GM23338 (cell line): ENCODE results near the gene ARL11. TPM values are rescaled to one million over a fixed set of nuclear protein-coding genes. Genes with fewer than 3 reads are reported as not detected.

Experiments used
- ATAC-seq: fragments of 200-7000 bp; cut with Tn5 transposase; 3 replicates; pipeline ENCODE4 v1.9.1; 2020
- DNase-seq: peaks from one replicate; pipeline ENCODE4 v3.0.0-alpha.2; 2015; ENCODE audit warnings: low spot score
- H2AFZ ChIP-seq: fragments of 200-600 bp; sonication (generic); 2 replicates; pipeline ENCODE4 v1.8.0; 2016; ENCODE audit warnings: antibody characterized with exemption, mild to moderate bottlenecking, moderate library complexity
- H3F3A ChIP-seq: fragments of 200-600 bp; sonication (generic); replicated peaks from 2 replicates; pipeline ENCODE4 v1.8.0; 2017; ENCODE audit warnings: antibody characterized with exemption, mixed run types, low read depth
- H3K27ac ChIP-seq: fragments of 200-600 bp; sonication (generic); 2 replicates; pipeline ENCODE4 v1.6.1; 2016; ENCODE audit warnings: low read depth
- H3K27me3 ChIP-seq: fragments of 200-600 bp; sonication (generic); 2 replicates; pipeline ENCODE4 v1.8.0; 2016; ENCODE audit warnings: mild to moderate bottlenecking, mixed run types, moderate library complexity; ENCODE audit not compliant: insufficient read depth
- H3K36me3 ChIP-seq: fragments of 200-600 bp; sonication (generic); 2 replicates; pipeline ENCODE4 v1.8.0; 2016; ENCODE audit warnings: mild to moderate bottlenecking; ENCODE audit not compliant: insufficient read depth
- H3K4me1 ChIP-seq: fragments of 200-600 bp; sonication (generic); 2 replicates; pipeline ENCODE4 v1.8.0; 2016; ENCODE audit warnings: mild to moderate bottlenecking, moderate library complexity; ENCODE audit not compliant: insufficient read depth
- H3K4me2 ChIP-seq: fragments of 200-600 bp; sonication (generic); 2 replicates; pipeline ENCODE4 v1.7.1; 2017; ENCODE audit warnings: mixed run types
- H3K4me3 ChIP-seq: fragments of 200-600 bp; sonication (generic); 2 replicates; pipeline ENCODE4 v1.6.1; 2016; ENCODE audit warnings: mixed run types
- H3K79me2 ChIP-seq: fragments of 200-600 bp; sonication (generic); replicated peaks from 2 replicates; pipeline ENCODE4 v1.8.0; 2017; ENCODE audit warnings: mild to moderate bottlenecking; ENCODE audit not compliant: insufficient read depth
- H3K9me2 ChIP-seq: fragments of 200-600 bp; sonication (generic); 2 replicates; pipeline ENCODE4 v1.8.0; 2017; ENCODE audit not compliant: insufficient read depth
- H4K20me1 ChIP-seq: fragments of 200-600 bp; sonication (generic); replicated peaks from 2 replicates; pipeline ENCODE4 v1.8.0; 2017; ENCODE audit warnings: mild to moderate bottlenecking; ENCODE audit not compliant: insufficient read depth
- H3K27ac Mint-ChIP-seq: 2 replicates; pipeline ENCODE4 v1.8.0; 2020; ENCODE audit warnings: inconsistent platforms, mild to moderate bottlenecking, moderate library complexity, mixed read lengths
- H3K27me3 Mint-ChIP-seq: 3 replicates; pipeline ENCODE4 v1.8.0; 2022; ENCODE audit warnings: low read depth, mild to moderate bottlenecking, moderate library complexity, mixed read lengths, inconsistent platforms; ENCODE audit not compliant: insufficient read depth, poor library complexity
- H3K36me3 Mint-ChIP-seq: 3 replicates; pipeline ENCODE4 v1.8.0; 2021; ENCODE audit warnings: low read depth, mild to moderate bottlenecking, inconsistent platforms, moderate library complexity, mixed read lengths
- H3K4me1 Mint-ChIP-seq: 3 replicates; pipeline ENCODE4 v1.8.0; 2020; ENCODE audit warnings: mild to moderate bottlenecking, inconsistent platforms, mixed read lengths
- H3K4me3 Mint-ChIP-seq: 3 replicates; pipeline ENCODE4 v1.8.0; 2021; ENCODE audit warnings: moderate library complexity, mild to moderate bottlenecking, inconsistent platforms, mixed read lengths
- H3K9me3 Mint-ChIP-seq: 3 replicates; pipeline ENCODE4 v1.8.0; 2020; ENCODE audit warnings: moderate library complexity, mild to moderate bottlenecking, inconsistent platforms, mixed read lengths
- CREB1 ChIP-seq: fragments of 250-450 bp; sonication (Bioruptor Pico); IDR thresholded peaks from 2 replicates; pipeline ENCODE4 v1.5.0; 2020; ENCODE audit warnings: low read depth, mild to moderate bottlenecking, moderate library complexity
- CTCF ChIP-seq, 2 experiments: fragments of 200-600 bp in 1 of 2; sonication (generic) in 1 of 2; conservative IDR thresholded peaks; 2 replicates each; pipeline versions ENCODE4 v1.5.1 to v1.6.1; 2016 to 2017; ENCODE audit warnings: antibody characterized with exemption in 2 of 2, low read depth in 2 of 2, mild to moderate bottlenecking in 2 of 2, moderate library complexity in 1 of 2
- EZH2 ChIP-seq: fragments of 200-600 bp; sonication (generic); IDR thresholded peaks from one replicate; pipeline ENCODE4 v1.8.0; 2017; ENCODE audit warnings: antibody characterized with exemption, mild to moderate bottlenecking, low read depth; ENCODE audit not compliant: unreplicated experiment
- EZH2phosphoT487 ChIP-seq: fragments of 200-600 bp; sonication (generic); IDR thresholded peaks from one replicate; pipeline ENCODE4 v1.8.1; 2018; ENCODE audit warnings: antibody characterized with exemption; ENCODE audit not compliant: unreplicated experiment
- JUNB ChIP-seq: IDR thresholded peaks from one replicate; pipeline ENCODE4 v1.6.1; 2016; ENCODE audit warnings: antibody characterized with exemption; ENCODE audit not compliant: unreplicated experiment
- NANOG ChIP-seq: IDR thresholded peaks from 2 replicates; pipeline ENCODE4 v1.6.1; 2016; ENCODE audit warnings: antibody characterized with exemption, borderline replicate concordance
- POLR2AphosphoS5 ChIP-seq: IDR thresholded peaks from 2 replicates; pipeline ENCODE4 v1.6.1; 2016; ENCODE audit warnings: antibody characterized with exemption, low read depth
- STAT1 ChIP-seq: IDR thresholded peaks from one replicate; pipeline ENCODE4 v1.6.1; 2016; ENCODE audit warnings: antibody characterized with exemption; ENCODE audit not compliant: unreplicated experiment
- ZNF114 ChIP-seq: fragments of 250-450 bp; sonication (Bioruptor Pico); IDR thresholded peaks from 2 replicates; pipeline ENCODE4 v1.5.0; 2020; ENCODE audit warnings: mild to moderate bottlenecking, moderate library complexity
- ZNF331 ChIP-seq: fragments of 250-450 bp; sonication (Bioruptor Pico); IDR thresholded peaks from 2 replicates; pipeline ENCODE4 v1.5.0; 2020; ENCODE audit warnings: low read depth, mild to moderate bottlenecking, moderate library complexity
- polyA plus RNA-seq: library from polyadenylated mRNA; unstranded; fragments of >200 nt; fragmentation: Nextera tagmentation; extraction: Ambion mirVana; gene quantifications from 2 replicates; pipeline ENCODE4 v1.2.1, GENCODE V29; 2016
- total RNA-seq: library from RNA; depleted of rRNA; stranded (reverse); fragments of >200 nt; shearing (Covaris generic); gene quantifications from 2 replicates; pipeline ENCODE4 v1.2.3, GENCODE V29; 2014
- TF ChIP-seq, protein P1 (sequence below): IDR thresholded peaks from one replicate; pipeline ENCODE4 v1.6.1; 2018; ENCODE audit warnings: antibody characterized with exemption; ENCODE audit not compliant: unreplicated experiment

ARL11 gene
- total and polyA plus RNA-seq, 2 experiments from 2014 or later, result 0.32 to 0.52 TPM

GRCh38 chr13:49655906-49656305, 27.6 kb downstream of the ARL11 start (continued):
- no peak for TF ChIP-seq ZNF331 (CRISPR knock-in tag)
- TF ChIP-seq NANOG, result no peak
- TF ChIP-seq POLR2AphosphoS5, result no peak
- no peak for TF ChIP-seq EZH2phosphoT487
- TF ChIP-seq ZNF114 (CRISPR knock-in tag), result no peak
- TF ChIP-seq CREB1 (CRISPR knock-in tag), result no peak
- TF ChIP-seq EZH2, result no peak
- TF ChIP-seq, protein P1, sequence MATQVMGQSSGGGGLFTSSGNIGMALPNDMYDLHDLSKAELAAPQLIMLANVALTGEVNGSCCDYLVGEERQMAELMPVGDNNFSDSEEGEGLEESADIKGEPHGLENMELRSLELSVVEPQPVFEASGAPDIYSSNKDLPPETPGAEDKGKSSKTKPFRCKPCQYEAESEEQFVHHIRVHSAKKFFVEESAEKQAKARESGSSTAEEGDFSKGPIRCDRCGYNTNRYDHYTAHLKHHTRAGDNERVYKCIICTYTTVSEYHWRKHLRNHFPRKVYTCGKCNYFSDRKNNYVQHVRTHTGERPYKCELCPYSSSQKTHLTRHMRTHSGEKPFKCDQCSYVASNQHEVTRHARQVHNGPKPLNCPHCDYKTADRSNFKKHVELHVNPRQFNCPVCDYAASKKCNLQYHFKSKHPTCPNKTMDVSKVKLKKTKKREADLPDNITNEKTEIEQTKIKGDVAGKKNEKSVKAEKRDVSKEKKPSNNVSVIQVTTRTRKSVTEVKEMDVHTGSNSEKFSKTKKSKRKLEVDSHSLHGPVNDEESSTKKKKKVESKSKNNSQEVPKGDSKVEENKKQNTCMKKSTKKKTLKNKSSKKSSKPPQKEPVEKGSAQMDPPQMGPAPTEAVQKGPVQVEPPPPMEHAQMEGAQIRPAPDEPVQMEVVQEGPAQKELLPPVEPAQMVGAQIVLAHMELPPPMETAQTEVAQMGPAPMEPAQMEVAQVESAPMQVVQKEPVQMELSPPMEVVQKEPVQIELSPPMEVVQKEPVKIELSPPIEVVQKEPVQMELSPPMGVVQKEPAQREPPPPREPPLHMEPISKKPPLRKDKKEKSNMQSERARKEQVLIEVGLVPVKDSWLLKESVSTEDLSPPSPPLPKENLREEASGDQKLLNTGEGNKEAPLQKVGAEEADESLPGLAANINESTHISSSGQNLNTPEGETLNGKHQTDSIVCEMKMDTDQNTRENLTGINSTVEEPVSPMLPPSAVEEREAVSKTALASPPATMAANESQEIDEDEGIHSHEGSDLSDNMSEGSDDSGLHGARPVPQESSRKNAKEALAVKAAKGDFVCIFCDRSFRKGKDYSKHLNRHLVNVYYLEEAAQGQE, result no peak
- no peak for TF ChIP-seq STAT1

DNA sequence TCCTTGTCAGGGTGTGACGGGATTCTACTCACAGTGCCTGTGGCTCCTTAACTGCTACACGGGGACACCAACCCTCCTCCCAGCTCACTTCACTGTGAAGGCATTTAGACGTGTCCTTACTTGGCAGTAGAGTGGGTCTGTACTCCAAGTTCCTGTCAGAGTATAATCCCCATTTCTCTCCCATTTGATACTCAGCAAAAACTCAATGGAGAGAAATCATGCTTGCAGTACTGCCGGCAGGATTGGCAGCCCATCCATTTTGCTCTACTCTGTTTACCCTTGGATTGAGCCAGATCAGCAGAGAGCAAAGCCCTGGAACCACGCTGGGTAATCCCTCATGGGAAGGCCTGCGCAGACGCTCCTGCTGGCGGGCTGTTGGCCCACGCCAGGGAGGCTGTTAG, 28.9 kb downstream of the ARL11 start:
- Mint-ChIP-seq H3K36me3 (peaks cover 34% of the 10 kb centered on the region; the same call in 2 of the 3 replicates), H3K4me1 (peaks cover 4% of the 10 kb centered on the region; the same call in 2 of the 3 replicates), H3K9me3 (no peaks in the 10 kb centered on the region), H3K4me3 (no peak overlapping the region), H3K27me3 (no peaks in the 10 kb centered on the region), H3K27ac (no peak overlapping the region)
- no peaks in the 10 kb centered on the region; the same call in none of the 2 replicates for H4K20me1 ChIP-seq
- ATAC-seq, result peak; percentile 55
- no peak overlapping the region for H3K4me2 ChIP-seq
- no peaks in the 10 kb centered on the region for H3K9me2 ChIP-seq
- no peak for DNase-seq
- H3K27me3 ChIP-seq, result no peaks in the 10 kb centered on the region
- no peaks in the 10 kb centered on the region for H3K4me1 ChIP-seq
- 0 out of 2 replicates have a peak, but pooled peaks cover 5% of the 10 kb centered on the region for H3F3A ChIP-seq
- no peak overlapping the region for H3K4me3 ChIP-seq
- no peak overlapping the region for H2AFZ ChIP-seq
- peaks cover 4% of the 10 kb centered on the region; the same call in 1 of the 2 replicates for H3K36me3 ChIP-seq
- no peaks in the 10 kb centered on the region for H3K79me2 ChIP-seq
- no peak overlapping the region; the same call in 1 of the 2 replicates for H3K27ac ChIP-seq
- no peak for TF ChIP-seq POLR2AphosphoS5
- TF ChIP-seq CTCF (conservative IDR thresholded peaks at IDR 0.05; ENCODE audit: low read depth in 2 of 2), result no peak
- TF ChIP-seq STAT1, result no peak
- no peak for TF ChIP-seq ZNF114 (CRISPR knock-in tag)
- TF ChIP-seq NANOG, result no peak
- TF ChIP-seq, protein P1, result no peak
- TF ChIP-seq JUNB, result no peak
- TF ChIP-seq CREB1 (CRISPR knock-in tag), result no peak
